Hepatocyte (in vitro differentiated cells): ENCODE measurements around the gene SCNN1B. TPM values are rescaled to one million over a fixed set of nuclear protein-coding genes. Genes with fewer than 3 reads are reported as not detected.

Experiments used
- DNase-seq: peaks from one replicate; pipeline ENCODE4 v3.0.0-alpha.2; 2016; ENCODE audit warnings: low spot score
- H2AFZ ChIP-seq: fragments of 200-600 bp; sonication (generic); 2 replicates; pipeline ENCODE4 v1.6.0; 2016; ENCODE audit warnings: antibody characterized with exemption, mild to moderate bottlenecking
- H3K27ac ChIP-seq: fragments of 200-600 bp; sonication (generic); 2 replicates; pipeline ENCODE4 v1.5.1; 2016; ENCODE audit warnings: mild to moderate bottlenecking
- H3K27me3 ChIP-seq: fragments of 200-600 bp; sonication (generic); 2 replicates; pipeline ENCODE4 v1.6.1; 2016
- H3K36me3 ChIP-seq: fragments of 200-600 bp; sonication (generic); replicated peaks from 2 replicates; pipeline ENCODE4 v1.5.1; 2016; ENCODE audit warnings: low read depth; ENCODE audit not compliant: insufficient read depth
- H3K4me1 ChIP-seq: fragments of 200-600 bp; sonication (generic); 2 replicates; pipeline ENCODE4 v1.5.1; 2016; ENCODE audit warnings: mild to moderate bottlenecking, moderate library complexity; ENCODE audit not compliant: insufficient read depth
- H3K4me2 ChIP-seq: fragments of 200-600 bp; sonication (generic); 2 replicates; pipeline ENCODE4 v1.6.0; 2016
- H3K4me3 ChIP-seq: fragments of 200-600 bp; sonication (generic); 2 replicates; pipeline ENCODE4 v1.5.1; 2016; ENCODE audit warnings: mild to moderate bottlenecking
- H3K79me2 ChIP-seq: fragments of 200-600 bp; sonication (generic); 2 replicates; pipeline ENCODE4 v1.6.0; 2017; ENCODE audit warnings: mild to moderate bottlenecking
- H3K9me2 ChIP-seq: fragments of 200-600 bp; sonication (generic); replicated peaks from 2 replicates; pipeline ENCODE4 v1.6.0; 2017; ENCODE audit warnings: mild to moderate bottlenecking; ENCODE audit not compliant: insufficient read depth
- H3K9me3 ChIP-seq: fragments of 200-600 bp; sonication (generic); 2 replicates; pipeline ENCODE4 v1.5.1; 2016; ENCODE audit warnings: low read depth, mild to moderate bottlenecking
- H4K20me1 ChIP-seq: fragments of 200-600 bp; sonication (generic); 2 replicates; pipeline ENCODE4 v1.6.0; 2016; ENCODE audit warnings: mild to moderate bottlenecking; ENCODE audit not compliant: insufficient read depth, poor library complexity, severe bottlenecking
- EZH2 ChIP-seq: fragments of 200-600 bp; sonication (generic); IDR thresholded peaks from 2 replicates; pipeline ENCODE4 v1.6.1; 2016; ENCODE audit warnings: antibody characterized with exemption, mild to moderate bottlenecking, borderline replicate concordance
- EZH2phosphoT487 ChIP-seq: fragments of 200-600 bp; sonication (generic); IDR thresholded peaks from one replicate; pipeline ENCODE4 v1.6.1; 2018; ENCODE audit warnings: antibody characterized with exemption, mild to moderate bottlenecking, low read depth, moderate library complexity; ENCODE audit not compliant: unreplicated experiment, severe bottlenecking
- WGBS: methylation state at CpG from one replicate; pipeline ENCODE4 v1.1.6; 2016; ENCODE audit warnings: low lambda C conversion rate; ENCODE audit errors: missing lambda C conversion rate; 5-methylcytosine and 5-hydroxymethylcytosine counted together
- polyA plus RNA-seq: library from polyadenylated mRNA; unstranded; fragments of >200 nt; fragmentation: Nextera tagmentation; extraction: Ambion mirVana; gene quantifications from 2 replicates; pipeline ENCODE4 v1.2.1, GENCODE V29; 2016
- total RNA-seq: library from RNA; depleted of rRNA; stranded (reverse); fragments of >200 nt; gene quantifications from 2 replicates; pipeline ENCODE4 v1.2.3, GENCODE V29; 2014
- TF ChIP-seq, protein P1 (sequence below): fragments of 200-600 bp; sonication (generic); IDR thresholded peaks from 2 replicates; pipeline ENCODE4 v1.5.1; 2016; ENCODE audit warnings: antibody characterized with exemption, mild to moderate bottlenecking; ENCODE audit not compliant: poor library complexity

Gene SCNN1B
- total and polyA plus RNA-seq, 2 experiments from 2014 or later: 0.23 to 0.85 TPM

DNA sequence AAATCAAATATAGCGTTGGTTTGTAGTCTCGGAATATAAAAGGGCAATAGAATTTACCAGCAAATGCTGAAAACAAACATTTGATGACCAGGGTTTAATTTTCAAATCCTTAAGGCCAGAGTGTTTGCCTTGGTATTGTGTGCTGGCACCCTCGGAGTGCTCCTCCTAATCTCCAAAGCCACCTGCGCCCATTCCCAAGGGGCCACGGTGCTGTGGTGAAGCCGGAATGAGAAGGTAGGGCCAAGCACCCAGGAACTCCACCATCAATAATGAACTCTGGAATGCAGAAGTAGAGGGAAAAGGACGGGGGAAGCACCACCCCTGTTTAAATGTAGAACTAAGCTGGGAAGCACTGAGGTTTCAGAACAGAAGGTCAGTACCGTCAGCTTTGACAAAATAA lies 99.0 kb downstream of the SCNN1B start:
- DNase-seq: no peak
- Histone ChIP-seq H2AFZ (no peak overlapping the region), H3K27ac (no peak overlapping the region), H3K9me3 (no peaks in the 10 kb centered on the region), H3K9me2 (no peaks in the 10 kb centered on the region), H3K79me2 (no peaks in the 10 kb centered on the region), H3K4me2 (no peak overlapping the region), H4K20me1 (no peaks in the 10 kb centered on the region), H3K36me3 (no peaks in the 10 kb centered on the region), H3K4me1 (no peaks in the 10 kb centered on the region), H3K4me3 (no peak overlapping the region), H3K27me3 (no peaks in the 10 kb centered on the region)
- 94% methylated on average over 8 of the region's 8 CpGs for WGBS
- TF ChIP-seq, protein P1, sequence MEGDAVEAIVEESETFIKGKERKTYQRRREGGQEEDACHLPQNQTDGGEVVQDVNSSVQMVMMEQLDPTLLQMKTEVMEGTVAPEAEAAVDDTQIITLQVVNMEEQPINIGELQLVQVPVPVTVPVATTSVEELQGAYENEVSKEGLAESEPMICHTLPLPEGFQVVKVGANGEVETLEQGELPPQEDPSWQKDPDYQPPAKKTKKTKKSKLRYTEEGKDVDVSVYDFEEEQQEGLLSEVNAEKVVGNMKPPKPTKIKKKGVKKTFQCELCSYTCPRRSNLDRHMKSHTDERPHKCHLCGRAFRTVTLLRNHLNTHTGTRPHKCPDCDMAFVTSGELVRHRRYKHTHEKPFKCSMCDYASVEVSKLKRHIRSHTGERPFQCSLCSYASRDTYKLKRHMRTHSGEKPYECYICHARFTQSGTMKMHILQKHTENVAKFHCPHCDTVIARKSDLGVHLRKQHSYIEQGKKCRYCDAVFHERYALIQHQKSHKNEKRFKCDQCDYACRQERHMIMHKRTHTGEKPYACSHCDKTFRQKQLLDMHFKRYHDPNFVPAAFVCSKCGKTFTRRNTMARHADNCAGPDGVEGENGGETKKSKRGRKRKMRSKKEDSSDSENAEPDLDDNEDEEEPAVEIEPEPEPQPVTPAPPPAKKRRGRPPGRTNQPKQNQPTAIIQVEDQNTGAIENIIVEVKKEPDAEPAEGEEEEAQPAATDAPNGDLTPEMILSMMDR: no peak
- TF ChIP-seq EZH2 (no peak), EZH2phosphoT487 (no peak)

DNA sequence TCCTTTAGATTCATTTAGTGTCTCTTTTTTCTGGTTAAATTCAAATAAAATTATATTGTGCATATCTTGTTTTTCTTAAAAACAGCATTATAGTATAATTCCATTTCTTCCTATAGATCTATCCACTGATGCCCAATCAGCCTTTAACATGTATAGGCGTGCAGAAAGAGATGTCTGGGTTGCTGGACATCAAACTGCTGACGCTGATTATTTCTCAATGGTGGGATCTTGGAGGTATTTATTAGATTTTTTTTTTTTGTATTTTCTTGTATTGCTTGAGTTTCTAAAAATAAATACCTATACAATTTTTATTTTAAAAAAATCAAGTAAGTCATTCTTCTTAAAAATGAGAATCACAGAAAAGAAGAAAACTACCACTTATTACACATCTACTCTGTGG lies 100.0 kb downstream of the SCNN1B start:
- TF ChIP-seq, protein P1: no peak
- TF ChIP-seq EZH2phosphoT487 (no peak), EZH2 (no peak)
- DNase-seq: no peak
- Histone ChIP-seq H3K9me3 (no peaks in the 10 kb centered on the region), H3K36me3 (no peaks in the 10 kb centered on the region), H3K4me1 (no peaks in the 10 kb centered on the region), H3K27me3 (no peaks in the 10 kb centered on the region), H3K4me3 (no peak overlapping the region), H2AFZ (no peak overlapping the region), H3K79me2 (no peaks in the 10 kb centered on the region), H4K20me1 (no peaks in the 10 kb centered on the region), H3K4me2 (no peak overlapping the region), H3K27ac (no peak overlapping the region), H3K9me2 (no peaks in the 10 kb centered on the region)
- 99% methylated on average over 2 of the region's 2 CpGs for WGBS

DNA sequence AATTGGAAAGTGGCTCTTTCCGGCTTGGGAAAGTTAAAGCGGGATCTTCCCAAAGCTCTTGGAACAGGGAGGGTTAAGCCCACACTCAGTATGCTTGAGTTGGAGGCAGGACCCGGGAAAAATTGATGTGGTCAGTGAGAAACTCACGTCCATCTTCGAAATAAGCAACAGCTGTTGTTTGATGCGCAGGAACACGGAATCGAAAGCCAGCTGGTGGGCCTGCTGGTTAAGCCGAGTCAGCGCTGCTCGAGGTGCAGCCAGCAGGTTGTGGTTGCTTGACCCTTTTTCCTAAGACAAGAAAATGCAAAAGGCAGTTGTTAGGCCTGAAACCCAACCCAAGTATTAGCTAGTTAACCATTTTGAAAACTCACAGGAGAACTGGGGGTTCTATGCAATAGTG lies 101.4 kb downstream of the SCNN1B start:
- Histone ChIP-seq H3K36me3 (no peaks in the 10 kb centered on the region), H3K9me3 (no peaks in the 10 kb centered on the region), H2AFZ (no peak overlapping the region), H3K79me2 (no peaks in the 10 kb centered on the region), H3K27ac (no peak overlapping the region), H3K9me2 (no peaks in the 10 kb centered on the region), H3K27me3 (no peaks in the 10 kb centered on the region), H3K4me2 (no peak overlapping the region), H3K4me3 (no peak overlapping the region), H4K20me1 (no peaks in the 10 kb centered on the region), H3K4me1 (no peaks in the 10 kb centered on the region)
- 94% methylated on average over 11 of the region's 11 CpGs for WGBS
- TF ChIP-seq, protein P1: no peak
- TF ChIP-seq EZH2: no peak
- DNase-seq: no peak

DNA sequence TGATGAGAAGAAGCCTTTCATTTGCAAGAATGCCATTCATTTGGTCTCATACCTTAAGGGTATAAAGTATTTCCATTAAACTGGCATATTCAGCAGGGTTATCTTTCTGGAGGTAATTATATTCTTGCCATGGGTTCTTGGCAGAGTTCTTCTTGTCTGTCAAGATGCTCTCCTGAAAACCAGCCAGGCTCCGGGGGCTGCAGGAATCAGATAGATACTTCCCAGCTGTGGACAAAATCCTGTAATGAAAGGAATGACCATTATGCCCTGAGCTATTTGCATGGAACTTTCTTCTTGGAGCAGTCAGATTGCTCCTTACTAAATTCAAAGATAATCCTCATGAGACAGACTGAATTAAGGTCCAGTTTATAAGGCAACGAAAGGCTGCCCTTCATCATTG lies 103.9 kb downstream of the SCNN1B start:
- Histone ChIP-seq H3K4me2 (no peak overlapping the region), H3K9me3 (no peaks in the 10 kb centered on the region), H3K79me2 (no peaks in the 10 kb centered on the region), H4K20me1 (no peaks in the 10 kb centered on the region), H2AFZ (no peak overlapping the region), H3K27me3 (no peaks in the 10 kb centered on the region), H3K4me3 (no peak overlapping the region), H3K4me1 (no peaks in the 10 kb centered on the region), H3K9me2 (no peaks in the 10 kb centered on the region), H3K36me3 (no peaks in the 10 kb centered on the region), H3K27ac (no peak overlapping the region)
- TF ChIP-seq, protein P1: no peak
- DNase-seq: no peak
- WGBS: 93% methylated on average over 2 of the region's 2 CpGs
